Heart left ventricle (tissue), 13 donors: ENCODE data around the gene RAB23.

Experiments
- POLR2A ChIP-seq, 2 donors: fragments of 450-650 bp; IDR thresholded peaks; one replicate each; pipeline ENCODE4 v1.6.1; 2017; ENCODE audit warnings: antibody characterized with exemption in 2 of 2, mild to moderate bottlenecking in 2 of 2, moderate library complexity in 2 of 2
- TF ChIP-seq, protein P1 (sequence below), 12 donors: fragments of 200-600 bp; sonication (generic) in 4 of 12; IDR thresholded peaks; one replicate each; pipeline versions ENCODE4 v1.5.0 to v1.8.0; 2018 to 2022; ENCODE audit warnings: antibody characterized with exemption in 12 of 12, mild to moderate bottlenecking in 5 of 12
- donor health status: ischemic (EF 13 %, LVEDD 7.1; RV severe dilation, severe dysfunction).
- donor health status: DM: no; HTN: yes; CAD: no.
- donor health status: DM: no; HTN: no; CAD: no.
- donor health status: ischemic (EF 25% LVEDD 6.9; RV normal size, moderate dysfunction).
- donor health status: ischemic (EF 25% LVEDD 5.7; RV mildly dilated, moderate dysfunction).
- donor health status: ischemic (EF 35%, LVEDD 5.7; RV mildly dilated, moderate dysfunction).
- donor health status: nonischemic (EF 11% LVEDD 7.7; RV severe dilation, severe dysfunction).
- donor health status: DM: yes; HTN: yes; CAD: no.
- donor health status: PGD.
- donor health status: ischemic (EF 29% LVEDD 5.4; RV normal size, mild dysfunction).
- donor health status: nonischemic (EF 23%, LVEDD 6.1; RV moderate dilation, normal function).

DNA sequence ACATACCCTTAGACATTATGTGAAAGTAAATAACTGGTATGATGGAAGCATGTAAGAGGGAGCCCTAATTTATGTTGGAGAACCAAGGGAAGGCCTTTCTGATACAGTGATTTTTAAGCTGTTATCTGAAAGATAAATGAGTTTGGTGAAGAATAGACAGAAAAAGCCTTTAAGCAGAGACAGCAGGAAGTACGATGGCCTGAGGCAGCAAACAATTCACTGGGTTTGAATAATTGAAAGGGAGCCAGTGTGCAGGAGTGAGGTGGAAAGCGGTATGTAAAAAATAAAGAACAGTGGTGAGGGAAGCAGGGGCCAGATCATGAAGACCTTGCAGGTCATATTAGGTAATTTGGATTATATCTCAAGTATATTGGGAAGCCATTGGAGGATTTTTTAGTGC lies 4.1 kb upstream of the RAB23 start:
- TF ChIP-seq, protein P1, sequence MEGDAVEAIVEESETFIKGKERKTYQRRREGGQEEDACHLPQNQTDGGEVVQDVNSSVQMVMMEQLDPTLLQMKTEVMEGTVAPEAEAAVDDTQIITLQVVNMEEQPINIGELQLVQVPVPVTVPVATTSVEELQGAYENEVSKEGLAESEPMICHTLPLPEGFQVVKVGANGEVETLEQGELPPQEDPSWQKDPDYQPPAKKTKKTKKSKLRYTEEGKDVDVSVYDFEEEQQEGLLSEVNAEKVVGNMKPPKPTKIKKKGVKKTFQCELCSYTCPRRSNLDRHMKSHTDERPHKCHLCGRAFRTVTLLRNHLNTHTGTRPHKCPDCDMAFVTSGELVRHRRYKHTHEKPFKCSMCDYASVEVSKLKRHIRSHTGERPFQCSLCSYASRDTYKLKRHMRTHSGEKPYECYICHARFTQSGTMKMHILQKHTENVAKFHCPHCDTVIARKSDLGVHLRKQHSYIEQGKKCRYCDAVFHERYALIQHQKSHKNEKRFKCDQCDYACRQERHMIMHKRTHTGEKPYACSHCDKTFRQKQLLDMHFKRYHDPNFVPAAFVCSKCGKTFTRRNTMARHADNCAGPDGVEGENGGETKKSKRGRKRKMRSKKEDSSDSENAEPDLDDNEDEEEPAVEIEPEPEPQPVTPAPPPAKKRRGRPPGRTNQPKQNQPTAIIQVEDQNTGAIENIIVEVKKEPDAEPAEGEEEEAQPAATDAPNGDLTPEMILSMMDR (IDR thresholded peaks at IDR 0.05) = no peak
- TF ChIP-seq POLR2A (IDR thresholded peaks at IDR 0.05) = no peak
